Measurements from ENCODE around the gene SGK1.

SGK1 gene

GRCh38 chr6:134173366-134173725 lies 144.6 kb downstream of the SGK1 start:
- no peak for DNase-seq

GRCh38 chr6:134172706-134173365 lies 145.1 kb downstream of the SGK1 start:
- no peak for DNase-seq

DNA sequence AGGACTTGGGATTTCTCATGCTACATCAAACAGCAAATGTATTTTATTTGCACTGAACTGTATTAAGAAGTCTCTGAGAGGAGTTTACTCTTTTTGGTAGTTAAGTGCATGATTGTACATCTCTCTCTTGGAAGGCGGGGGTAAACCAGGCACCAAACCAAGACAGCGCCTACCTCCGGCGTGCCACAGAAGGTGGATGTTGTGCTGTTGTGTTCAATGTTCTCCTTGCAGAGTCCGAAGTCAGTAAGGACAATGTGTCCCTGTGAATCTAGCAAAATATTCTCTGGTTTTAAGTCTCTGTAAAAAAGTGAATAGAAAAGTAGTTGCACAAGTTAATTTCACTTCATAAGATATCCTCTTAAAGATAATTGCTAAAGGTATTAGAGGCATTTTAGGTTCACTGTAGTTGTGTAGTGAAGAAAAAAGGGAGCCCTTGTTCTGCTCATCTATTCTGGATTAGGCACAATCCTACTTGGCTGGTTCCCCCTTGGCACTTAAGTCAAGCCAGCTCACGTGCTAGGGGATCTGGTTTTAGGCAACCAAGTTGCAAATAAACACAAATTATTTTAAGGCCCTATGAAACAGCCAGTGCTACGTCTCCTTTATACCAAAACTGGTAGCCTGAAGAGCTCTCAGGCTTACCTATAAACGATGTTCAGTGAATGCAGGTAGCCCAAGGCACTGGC lies 145.7 kb downstream of the SGK1 start:
- peak in 10 of 58 donors; percentile 6 to 24 (median 16) for DNase-seq

- DNase-seq = peak in 1 of 58 donors; percentile 11
Measured at GRCh38 chr6:134171517-134171916, 146.4 kb downstream of the SGK1 start.

DNA sequence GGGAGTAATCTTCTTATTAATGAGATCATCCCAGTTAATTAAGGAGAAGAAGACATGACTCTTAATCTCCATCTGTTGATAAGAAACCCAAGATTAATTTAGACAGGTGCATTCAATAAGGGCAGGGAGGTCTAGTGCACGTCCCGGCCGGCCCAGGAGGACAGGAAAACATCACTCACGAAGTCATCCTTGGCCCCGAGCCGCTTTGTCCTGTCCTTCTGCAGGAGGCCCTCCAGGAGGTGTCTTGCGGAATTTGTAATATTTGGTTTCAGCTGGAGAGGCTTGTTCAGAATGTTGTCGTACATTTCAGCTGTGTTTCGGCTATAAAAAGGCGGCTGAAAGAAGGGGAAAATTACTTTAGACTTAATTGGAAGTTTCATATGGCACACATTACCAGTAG lies 147.1 kb downstream of the SGK1 start:
- peak in 2 of 58 donors; percentile 3 to 12 for DNase-seq

DNA sequence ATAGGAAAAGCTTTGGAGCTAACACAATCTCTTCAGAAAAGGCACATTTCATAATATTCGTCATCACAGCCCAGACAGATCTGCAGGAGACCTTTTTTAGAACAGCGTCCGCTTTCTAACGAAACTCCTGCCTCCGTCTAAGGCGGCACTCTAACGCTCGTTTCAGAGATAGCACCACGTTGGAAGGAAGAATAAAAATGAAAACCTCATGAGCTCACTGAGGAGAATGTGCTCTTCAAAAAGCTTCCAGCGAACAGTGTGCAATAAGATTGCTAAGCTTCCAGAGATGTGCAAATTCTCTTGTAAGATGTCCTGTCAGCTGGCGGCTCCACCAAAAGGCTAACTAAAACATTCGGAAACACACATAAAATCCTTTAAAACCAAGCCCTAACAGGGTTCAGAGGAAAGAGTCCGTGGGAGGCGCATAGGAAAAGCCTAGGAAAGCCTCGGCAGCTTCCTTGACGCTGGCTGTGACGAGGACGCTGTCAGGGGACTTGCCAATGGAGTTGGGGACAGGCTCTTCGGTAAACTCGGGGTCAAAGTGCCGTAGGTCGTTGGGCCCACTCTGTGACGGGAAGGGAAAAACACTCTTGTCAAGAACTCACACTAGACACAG lies 147.9 kb downstream of the SGK1 start:
- peak in 8 of 58 donors; percentile 16 to 38 (median 30) for DNase-seq

DNA sequence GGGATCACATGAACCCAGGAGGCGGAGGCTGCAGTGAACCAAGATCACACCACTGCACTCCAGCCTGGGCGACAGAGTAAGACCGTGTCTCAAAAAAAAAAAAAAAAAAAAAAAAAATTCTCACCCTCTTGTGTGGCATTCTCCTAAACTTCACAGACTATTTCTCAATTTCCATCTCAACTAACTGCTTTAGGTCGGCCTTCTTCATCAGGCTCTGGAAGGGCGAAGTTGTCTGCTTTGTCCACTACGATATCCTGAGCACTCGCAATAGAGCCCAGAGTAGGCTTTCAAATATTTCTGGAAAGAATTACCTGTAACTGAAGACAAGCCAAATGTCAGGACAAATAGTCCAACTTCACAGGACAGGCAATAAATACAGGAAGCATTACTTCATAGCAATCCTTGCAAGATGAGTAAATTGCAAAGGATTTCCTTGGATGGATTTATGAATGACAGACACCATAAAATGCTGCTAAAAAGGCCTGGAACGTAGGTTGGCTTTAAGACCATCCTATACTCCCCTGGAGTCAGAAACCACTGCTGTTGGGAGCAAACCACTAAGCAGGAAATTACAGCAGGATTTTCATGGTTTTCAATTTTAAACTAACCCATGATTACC lies 149.2 kb downstream of the SGK1 start:
- no peak for DNase-seq

GRCh38 chr6:134166511-134167261 lies 151.2 kb downstream of the SGK1 start:
- no peak for DNase-seq

DNA sequence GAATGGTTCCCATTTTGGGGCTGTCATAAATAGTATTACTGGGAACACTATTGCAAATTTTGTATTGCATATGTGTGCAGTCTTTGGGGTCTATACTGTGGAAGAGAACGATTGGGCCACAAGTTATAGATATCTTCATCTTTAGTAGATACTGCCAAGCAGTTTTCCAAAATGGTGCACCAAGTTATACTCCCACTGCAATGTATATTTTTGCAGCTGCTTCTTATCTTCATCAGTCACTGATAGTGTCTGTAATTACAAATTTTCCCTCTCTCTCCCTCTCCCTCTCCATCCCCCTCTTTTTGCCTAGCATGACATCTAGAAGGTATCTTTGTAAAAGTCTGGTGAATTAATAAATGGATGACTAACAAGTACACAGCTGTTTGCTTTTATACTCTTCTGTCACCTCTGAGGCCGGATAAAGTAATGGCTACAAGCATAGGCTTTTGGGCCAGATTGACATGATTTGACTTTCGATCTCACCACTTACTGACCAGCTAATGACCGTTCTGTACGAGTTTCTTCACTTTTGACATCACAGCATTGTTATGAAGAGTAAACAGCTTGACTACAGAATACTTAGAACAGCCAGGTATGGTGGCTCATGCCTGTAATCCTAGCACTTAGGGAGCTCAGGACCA lies 152.2 kb downstream of the SGK1 start:
- DNase-seq = no peak

GRCh38 chr6:134164300-134164699 lies 153.6 kb downstream of the SGK1 start:
- no peak for DNase-seq

GRCh38 chr6:134162932-134163331 lies 155.0 kb downstream of the SGK1 start:
- DNase-seq = no peak

GRCh38 chr6:134161041-134161440 lies 156.9 kb downstream of the SGK1 start:
- DNase-seq = no peak

- DNase-seq = no peak
Measured at GRCh38 chr6:134152767-134153485, 165.0 kb downstream of the SGK1 start.

GRCh38 chr6:134148566-134148965 lies 169.3 kb downstream of the SGK1 start:
- DNase-seq = no peak

GRCh38 chr6:134147034-134147533 lies 170.8 kb downstream of the SGK1 start:
- DNase-seq = no peak

DNA sequence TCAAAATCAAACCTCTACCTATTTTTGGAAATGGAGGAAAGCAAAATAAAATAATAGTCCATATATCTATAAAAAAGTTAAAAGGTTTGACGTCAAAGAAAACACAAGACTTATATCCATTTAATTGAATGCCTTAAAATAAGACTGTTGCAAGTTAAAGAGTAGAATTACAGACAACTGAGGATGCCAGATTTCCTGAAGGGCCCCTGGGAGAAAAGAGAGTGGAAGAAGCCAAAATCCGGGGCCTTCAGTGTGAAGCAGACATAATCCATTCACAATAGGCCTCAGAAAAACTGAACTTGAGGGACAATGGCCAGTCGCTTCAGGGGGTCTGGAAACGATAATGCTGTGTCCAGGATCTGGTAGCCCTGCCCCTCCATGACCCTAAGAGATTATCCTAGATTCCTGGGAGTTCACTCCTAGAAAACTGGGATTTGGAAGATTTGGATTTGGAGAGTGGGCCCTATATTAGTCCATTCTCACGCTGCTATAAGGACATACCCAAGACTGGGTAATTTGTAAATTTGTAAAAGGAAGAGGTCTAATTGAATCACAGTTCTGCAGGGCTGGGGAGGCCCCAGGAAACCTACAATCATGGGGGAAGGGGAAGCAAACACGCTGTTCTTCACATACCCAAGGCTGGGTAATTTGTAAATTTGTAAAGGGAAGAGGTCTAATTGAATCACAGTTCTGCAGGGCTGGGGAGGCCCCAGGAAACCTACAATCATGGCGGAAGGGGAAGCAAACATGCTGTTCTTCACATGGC lies 171.5 kb downstream of the SGK1 start:
- DNase-seq = no peak

GRCh38 chr6:134145786-134146185 lies 172.1 kb downstream of the SGK1 start:
- DNase-seq = no peak

- peak in 3 of 58 donors; percentile 0 to 26 (median 3) for DNase-seq
Measured at GRCh38 chr6:134138226-134138975, 179.5 kb downstream of the SGK1 start.
